Activated CD4-positive, CD25-positive, alpha-beta regulatory T cell treated with anti-CD3 and anti-CD28 coated beads, Interleukin-2, amount 50 U/mL, for 72 hours (primary cell): ENCODE data around the gene EDN1.

Experiments used
- DNase-seq: peaks from one replicate; pipeline ENCODE4 v3.0.0; 2021

The EDN1 gene

DNA sequence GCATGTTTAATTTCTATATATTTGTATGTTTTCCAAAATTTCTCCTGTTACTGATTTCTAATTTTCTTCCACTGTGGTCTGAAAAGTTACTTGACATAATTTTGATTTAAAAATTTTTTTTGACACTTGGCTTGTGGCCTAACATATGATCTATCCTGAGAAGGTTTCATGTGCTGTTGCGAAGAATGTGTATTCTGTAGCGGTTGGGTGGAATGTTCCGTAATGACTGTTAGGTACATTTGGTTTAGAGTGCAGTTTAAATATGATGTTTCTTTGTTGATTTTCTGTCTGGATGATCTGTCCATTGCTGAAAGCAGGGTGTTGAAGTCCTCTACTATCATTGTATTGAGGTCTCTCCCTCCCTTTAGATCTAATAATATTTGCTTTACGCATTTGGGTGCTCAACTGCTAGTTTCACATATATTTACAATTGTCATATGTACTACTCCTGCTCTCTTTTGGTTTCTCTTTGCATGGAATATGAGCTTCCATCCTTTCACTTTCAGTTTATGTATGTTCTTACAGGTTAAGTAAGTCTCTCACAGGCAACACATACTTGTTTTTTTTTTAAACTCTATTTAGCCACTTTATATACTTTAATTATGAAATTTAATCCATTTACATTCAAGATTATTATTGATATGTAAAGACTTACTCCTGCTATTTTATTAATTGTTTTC lies 19.5 kb upstream of the EDN1 start:
- no peak for DNase-seq

DNA sequence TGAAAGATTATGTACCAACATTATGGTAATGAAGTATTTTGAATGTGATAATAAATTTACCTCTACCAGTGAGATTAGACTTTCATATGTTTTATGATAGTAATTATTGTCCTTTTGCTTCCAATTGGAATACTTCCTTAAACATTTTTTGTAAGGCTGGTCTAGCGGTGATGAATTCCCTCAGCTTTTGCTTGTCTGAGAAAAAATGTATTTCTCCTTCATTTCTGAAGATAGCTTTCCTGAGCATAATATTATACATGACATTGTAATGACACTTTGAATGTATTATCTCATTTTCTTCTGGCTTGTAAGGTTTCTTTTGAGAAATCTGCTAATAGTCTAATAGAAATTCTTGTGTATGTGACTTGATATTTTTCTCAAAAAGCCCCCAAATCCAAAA lies 18.6 kb upstream of the EDN1 start:
- DNase-seq: no peak

GRCh38 chr6:12271997-12272396 lies 18.2 kb upstream of the EDN1 start:
- no peak for DNase-seq

GRCh38 chr6:12275107-12275506 lies 15.1 kb upstream of the EDN1 start:
- no peak for DNase-seq

- DNase-seq: no peak
Observed at GRCh38 chr6:12276930-12277315, 13.2 kb upstream of the EDN1 start.

GRCh38 chr6:12277386-12277785 lies 12.8 kb upstream of the EDN1 start:
- DNase-seq: no peak

GRCh38 chr6:12278915-12279314 lies 11.2 kb upstream of the EDN1 start:
- DNase-seq: no peak

DNA sequence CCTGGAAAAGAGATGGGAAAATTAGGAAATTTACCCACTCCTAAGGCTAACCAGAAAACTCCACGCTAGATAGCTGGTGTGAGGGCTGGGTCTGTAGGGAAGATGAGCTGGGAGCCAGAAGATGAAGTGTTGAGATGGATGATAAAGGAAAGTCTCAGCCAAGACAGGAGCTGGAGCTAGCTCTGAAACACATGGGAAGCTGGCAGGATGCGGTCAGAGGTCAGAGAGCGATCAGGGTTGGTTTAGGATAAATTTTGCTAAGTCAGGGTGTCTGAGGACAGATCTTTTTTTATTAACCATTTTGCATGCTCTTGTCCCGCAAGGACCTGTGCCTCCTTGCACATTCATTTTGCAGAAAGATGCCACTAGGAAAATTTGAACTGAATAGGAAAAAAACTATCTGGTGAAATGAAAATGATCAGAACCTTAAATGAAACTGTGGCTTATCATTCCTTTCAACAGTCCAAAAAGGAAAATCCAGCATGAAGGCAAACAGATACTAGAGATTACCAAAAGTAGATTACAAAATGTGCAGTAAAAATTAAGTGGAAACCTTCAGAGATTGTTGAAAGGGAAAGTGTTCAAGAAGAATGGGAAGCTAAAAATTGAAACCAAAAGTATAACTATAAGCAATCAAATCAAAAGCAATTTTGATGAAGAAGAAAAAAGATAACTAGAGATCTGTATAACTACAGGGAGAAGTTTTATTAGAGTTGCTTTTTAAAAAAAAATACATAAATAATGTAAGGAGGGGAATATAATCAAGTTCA lies 10.7 kb upstream of the EDN1 start:
- no peak for DNase-seq

DNA sequence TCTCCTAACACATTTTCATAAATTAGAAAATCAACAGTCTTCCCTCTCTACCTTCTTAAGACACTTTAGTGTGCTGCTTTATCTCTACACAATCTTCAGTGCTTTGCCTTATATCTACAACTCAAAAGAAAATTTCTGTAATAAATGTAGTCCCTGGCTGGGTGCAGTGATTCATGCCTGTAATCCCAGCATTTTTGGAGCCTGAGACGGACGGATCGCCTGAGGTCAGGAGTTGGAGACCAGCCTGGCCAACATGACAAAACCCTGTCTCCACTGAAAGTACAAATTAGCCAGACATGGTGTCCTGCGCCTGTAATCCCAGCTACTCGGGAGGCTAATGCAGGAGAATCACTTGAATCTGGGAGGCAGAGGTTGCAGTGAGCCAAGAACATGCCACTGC lies 9.7 kb upstream of the EDN1 start:
- DNase-seq: no peak

DNA sequence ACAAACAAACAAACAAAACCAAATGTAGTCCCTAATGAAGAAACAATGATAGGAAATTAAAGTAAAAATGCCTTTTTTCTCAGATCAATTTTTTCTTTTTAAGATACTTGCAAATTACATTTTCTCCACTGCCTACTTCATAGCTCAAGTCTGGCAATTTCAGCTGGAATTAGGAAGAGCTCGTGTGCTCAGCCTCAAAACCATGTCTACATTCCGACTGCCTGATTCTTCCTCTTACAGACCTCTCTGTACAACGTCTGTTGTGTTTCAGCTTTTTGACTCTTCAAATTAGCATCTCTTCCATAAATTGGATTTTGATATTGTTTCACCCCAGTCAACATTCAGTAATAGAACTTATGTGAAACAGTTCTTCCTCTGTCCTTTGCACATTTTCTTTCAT lies 9.3 kb upstream of the EDN1 start:
- DNase-seq: no peak

- no peak for DNase-seq
Observed at GRCh38 chr6:12283904-12284303, 6.3 kb upstream of the EDN1 start.

DNA sequence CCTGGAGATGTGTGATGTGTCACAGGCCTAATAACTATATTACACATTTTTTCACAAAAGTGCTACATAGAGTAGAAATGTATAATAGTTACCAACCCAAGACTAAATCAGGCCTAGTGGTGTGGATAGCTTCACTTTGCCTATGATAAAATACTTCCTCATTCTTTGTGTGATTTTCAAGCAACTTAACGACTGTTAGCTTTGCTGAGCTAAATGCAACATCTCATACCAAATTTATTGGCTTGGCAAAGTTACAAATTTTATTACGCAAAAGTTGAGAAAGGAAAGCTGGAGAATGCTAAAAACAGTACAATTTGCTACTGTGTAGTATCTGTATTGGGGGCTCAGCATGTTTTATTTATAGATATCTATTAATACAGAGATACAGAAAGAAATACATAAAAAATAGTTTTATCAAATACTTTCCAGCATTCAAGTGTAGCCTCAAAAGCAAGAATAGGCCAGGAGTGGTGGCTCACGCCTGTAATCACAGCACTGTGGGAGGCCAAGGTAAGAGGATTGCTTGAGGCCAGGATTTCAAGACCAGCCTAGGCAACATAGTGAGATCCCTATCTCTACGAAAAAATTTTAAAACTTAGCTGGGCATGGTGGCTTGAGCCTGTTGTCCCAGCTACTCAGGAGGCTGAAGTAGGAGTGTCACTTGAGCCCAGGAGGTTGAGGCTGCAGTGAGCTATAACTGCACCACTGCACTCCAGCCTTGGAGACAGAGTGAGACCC lies 3.6 kb upstream of the EDN1 start:
- DNase-seq: no peak

- DNase-seq: no peak
Observed at GRCh38 chr6:12288211-12288618, 1.9 kb upstream of the EDN1 start.

GRCh38 chr6:12288914-12289313 lies 1.2 kb upstream of the EDN1 start:
- no peak for DNase-seq

DNA sequence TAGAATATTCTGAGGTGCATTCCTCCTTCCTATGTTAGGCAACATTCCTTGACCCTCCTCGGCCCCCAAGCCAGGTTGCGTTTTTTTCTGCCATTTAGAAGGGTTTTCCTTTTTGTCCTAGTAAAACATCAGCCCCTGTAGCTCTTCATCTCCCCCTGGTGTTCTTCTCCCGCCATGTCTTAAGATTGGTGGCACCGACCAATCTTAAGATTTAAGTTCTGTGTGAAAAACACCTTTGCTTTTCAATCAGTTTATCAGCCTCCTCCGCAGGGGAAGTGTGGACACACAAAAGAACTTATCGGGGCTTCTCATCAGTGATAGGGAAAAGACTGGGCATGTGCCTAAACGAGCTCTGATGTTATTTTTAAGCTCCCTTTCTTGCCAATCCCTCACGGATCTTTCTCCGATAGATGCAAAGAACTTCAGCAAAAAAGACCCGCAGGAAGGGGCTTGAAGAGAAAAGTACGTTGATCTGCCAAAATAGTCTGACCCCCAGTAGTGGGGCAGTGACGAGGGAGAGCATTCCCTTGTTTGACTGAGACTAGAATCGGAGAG lies 719 bp upstream of the EDN1 start:
- DNase-seq: peak; percentile 35

DNA sequence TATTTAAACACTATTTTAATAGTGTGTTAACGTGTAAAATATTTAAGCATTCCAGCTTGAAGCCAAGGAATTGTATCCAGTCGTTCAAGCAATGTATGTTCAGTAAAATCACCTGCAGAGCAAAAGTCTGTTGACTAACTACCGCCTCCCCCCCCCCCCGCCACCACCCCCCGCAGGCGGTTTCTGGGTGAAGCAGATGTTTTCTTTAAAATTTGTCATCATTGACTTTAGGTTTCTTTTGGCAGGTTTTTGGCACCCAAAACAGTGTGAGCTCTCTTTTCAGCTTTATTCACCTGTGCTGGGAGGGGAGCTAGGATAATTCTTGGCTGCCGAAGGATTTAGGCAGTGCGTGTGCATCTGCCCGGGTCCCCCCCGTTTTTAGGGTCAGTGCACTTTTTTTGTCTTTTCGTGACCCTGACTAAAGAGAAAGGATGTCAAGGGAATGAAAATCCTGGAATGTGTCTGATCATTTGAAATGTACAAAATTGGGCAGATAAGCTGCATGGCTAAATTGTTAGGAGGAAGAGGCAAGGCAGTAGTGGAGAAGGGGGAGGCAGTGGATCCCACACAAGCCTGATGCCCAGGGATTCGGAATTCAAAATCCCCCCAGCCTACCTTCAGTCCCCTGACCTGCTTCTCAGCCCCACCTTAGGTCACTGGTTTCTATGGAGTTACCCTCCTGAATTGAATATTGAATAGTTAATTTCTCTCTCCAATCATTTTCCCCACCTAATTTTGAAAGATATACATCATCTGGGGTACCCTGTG lies 1.1 kb downstream of the EDN1 start:
- DNase-seq: no peak

DNA sequence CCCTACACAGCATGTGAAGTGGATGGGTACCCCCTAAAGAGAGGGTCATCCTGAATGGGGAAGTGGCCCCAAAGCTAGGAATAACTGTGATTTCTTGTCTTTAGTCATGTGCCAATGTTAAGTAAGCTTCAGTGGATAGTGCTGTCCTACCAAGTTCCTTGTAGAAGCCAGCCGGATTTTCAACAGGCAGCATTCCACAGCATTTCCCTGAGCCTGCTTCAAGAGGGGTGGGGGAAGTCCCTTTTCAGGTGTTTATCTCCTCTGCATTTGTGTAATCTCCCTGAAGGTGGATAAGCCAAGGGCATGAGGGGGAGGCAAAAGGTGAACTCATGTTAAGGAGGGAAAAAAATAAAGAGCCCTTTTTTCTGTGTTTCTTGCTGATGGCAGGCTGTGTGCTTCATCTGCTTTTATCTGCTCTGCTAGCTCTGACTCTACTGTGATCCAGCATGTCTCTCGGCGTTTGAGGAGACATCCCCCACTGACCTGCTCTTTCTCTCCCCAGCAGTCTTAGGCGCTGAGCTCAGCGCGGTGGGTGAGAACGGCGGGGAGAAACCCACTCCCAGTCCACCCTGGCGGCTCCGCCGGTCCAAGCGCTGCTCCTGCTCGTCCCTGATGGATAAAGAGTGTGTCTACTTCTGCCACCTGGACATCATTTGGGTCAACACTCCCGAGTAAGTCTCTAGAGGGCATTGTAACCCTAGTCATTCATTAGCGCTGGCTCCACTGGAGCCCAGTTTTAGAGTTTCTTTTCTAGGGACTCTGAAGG lies 1.9 kb downstream of the EDN1 start:
- DNase-seq: no peak

- no peak for DNase-seq
Observed at GRCh38 chr6:12293235-12293930, 3.2 kb downstream of the EDN1 start.

DNA sequence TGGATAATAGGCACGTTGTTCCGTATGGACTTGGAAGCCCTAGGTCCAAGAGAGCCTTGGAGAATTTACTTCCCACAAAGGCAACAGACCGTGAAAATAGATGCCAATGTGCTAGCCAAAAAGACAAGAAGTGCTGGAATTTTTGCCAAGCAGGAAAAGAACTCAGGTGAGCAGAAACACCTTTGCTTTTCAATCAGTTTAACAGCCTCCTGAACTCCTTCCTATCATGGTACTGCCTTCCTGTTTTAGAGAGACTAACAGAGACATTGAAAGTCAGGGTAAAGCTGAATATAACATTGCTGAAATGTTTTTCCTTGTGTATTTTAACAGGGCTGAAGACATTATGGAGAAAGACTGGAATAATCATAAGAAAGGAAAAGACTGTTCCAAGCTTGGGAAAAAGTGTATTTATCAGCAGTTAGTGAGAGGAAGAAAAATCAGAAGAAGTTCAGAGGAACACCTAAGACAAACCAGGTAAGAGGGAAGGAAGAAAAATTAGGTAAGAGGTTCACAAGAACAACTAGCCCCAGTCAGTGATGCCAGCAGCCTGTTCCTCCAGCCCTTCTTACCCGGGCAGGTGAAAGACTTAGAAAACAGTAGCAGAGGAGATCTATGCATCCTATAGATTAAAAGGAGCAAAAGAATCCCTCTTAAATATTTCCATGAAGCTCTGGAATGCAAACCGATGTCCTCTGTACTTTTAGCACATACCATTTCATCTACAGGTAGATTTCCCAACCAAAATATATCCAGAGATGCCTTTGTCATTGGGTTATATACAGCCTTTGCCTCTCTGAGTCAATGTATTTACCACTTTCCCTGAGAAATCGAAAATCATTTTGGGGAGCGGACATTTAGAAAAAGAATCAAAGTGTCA lies 4.0 kb downstream of the EDN1 start:
- DNase-seq: no peak

DNA sequence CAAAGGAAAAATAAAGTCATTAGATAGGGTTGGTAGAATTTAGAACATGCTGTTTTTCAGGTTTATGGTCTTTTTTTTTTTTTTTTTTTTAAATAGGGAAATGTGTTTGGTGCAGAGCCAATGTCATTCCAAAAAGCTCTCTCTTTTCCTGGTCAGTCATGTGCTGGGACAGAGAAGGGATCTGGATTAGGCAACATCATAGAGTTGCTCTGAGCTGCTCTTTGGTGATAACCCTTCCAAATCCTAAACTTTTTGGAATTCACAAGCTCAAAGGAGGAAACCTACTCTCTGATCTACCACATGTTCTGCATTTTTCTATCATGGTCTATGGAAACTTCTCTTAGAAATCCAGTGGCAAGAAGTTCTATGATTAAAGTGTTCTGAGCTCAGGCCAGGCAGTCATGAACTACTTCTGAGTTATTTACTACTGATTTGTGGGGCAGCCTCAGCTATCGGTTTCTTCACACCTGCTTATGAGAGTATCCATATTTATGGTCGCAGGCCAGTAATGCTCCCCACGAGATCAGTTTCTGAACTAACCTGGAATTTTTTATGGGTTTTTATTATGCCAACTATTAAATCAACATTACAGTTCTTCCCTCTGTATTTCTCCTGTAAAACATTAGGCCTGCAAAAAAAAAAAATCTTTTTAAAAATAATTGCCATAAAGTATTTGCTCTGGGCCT lies 4.8 kb downstream of the EDN1 start:
- DNase-seq: no peak
